Fibroblast of upper back skin (primary cell): ENCODE data around the gene DENND6A.
A peak's percentile ranks its signal among the peaks of the same experiment; 100 is the strongest.
"Not testable (repeated sequence)": the region's sequence is repeated elsewhere in the genome, so short reads cannot be mapped to it uniquely, and the experiment has no call there.

Experiments
- DNase-seq: peaks from one replicate; pipeline ENCODE4 v3.0.0-alpha.2; 2013

DENND6A gene, protein sequence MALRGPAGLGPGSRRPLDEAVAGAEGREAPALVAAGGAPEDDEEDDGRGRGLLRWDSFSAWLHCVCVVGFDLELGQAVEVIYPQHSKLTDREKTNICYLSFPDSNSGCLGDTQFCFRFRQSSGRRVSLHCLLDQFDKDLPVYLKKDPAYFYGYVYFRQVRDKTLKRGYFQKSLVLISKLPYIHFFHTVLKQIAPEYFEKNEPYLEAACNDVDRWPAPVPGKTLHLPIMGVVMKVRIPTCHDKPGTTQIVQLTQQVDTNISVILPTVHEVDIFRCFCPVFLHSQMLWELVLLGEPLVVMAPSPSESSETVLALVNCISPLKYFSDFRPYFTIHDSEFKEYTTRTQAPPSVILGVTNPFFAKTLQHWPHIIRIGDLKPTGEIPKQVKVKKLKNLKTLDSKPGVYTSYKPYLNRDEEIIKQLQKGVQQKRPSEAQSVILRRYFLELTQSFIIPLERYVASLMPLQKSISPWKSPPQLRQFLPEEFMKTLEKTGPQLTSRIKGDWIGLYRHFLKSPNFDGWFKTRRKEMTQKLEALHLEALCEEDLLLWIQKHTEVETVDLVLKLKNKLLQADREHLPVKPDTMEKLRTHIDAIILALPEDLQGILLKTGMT

DNA sequence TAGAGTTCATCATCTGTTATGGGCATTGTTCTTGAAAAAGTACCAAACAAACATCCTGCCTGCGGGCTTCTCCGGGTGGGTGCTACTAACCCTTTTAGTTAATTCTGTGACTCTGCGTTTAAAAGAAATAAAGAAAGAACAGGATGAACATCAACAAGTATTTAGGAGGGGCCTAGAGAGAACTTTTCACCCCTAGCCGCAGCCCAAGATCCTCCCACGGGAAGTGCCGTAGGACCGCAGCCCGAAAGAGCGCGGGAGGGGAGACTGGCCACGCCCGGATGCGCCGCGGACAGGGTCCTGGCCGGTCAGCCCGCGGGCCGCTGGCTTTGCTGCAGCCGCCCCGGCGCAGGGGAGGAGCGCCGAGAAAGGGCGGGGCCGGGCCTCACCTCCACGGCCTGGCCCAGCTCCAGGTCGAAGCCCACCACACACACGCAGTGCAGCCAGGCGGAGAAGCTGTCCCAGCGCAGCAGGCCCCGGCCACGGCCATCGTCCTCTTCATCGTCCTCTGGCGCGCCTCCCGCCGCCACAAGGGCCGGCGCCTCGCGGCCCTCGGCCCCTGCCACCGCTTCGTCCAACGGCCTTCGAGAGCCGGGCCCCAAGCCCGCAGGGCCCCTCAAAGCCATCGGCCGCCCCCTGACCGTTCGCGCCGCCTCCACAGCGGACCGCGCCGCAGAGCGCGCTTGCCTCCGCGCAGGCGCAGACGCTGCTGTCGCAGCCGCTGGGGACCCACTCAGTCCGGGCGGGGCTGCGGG lies at the start of gene DENND6A:
DENND6A (minus strand) TSS at position 682 of the 752 bp plus-strand sequence; CDS start at position 623, 59 bp downstream.
- peak; percentile 92 for DNase-seq

DNA sequence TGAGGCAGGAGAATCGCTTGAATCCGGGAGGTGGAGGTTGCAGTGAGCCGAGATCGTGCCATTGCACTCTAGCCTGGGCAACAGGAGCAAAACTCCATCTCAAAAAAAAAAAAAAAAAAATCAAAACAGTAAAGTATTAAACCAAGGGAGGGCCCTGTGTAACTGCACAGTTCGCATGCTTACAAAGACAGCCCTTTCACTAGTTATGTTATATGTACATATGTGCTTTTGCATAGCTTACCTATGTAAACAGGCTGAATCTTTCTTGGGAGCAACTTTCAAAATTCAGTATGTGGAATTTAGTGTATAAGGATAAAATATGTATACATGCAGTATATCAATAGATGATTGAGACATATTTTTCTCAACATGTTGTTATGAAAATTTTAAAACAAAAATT lies 47.1 kb upstream of the DENND6A start:
- DNase-seq = no peak

DNA sequence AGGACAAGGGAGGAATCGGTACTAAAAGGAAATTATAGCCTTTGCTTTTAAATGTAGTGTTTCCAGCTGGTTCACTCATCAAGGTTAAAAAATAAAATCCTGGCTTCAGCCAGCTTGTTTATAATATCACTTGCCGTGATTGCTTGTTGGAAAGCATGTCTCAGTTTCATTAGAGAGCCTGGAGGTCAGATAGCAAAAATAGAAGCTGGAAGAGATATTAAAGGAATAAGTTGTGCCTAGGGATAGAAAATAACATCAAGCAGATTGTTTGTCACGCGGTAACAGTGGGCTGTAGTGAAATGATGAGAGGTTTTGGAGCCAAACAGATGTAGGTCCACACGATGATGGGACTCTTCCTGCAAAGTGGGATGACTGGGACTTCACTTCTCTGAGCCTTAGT lies 45.5 kb upstream of the DENND6A start:
- DNase-seq = no peak

DNA sequence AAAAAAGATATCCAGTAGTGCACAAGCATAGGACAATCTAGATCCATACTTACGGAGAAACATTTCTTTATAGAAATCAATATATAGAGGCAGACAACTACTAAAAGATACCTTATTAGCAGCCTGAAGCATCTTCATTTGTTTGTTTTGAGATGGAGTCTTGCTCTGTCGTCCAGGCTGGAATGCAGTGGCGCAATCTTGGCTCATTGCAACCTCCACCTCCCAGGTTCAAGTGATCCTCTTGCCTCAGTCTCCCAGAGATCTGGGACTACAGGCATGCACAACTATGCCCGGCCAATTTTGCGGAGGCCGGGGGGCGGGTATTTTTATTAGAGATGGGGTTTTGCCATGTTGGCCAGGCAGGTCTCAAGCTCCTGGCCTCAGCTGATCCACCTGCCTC lies 45.0 kb upstream of the DENND6A start:
- no peak for DNase-seq

DNA sequence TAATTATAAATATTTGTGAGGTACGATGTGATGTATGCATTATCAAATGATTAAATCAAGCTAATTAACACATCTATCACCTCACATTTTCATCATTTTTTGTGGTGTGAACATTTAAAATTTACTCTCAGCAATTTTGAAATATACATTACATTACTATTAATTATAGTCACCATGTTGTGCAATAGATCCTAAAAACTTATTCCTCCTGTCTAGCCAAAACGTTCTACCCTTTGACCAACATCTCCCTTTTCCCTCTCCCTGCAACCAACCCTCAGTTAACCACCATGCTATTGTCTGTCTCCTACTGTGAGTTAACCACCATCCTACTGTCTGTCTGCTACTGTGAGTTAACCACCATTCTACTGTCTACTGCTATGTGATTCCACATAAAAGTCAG lies 42.5 kb upstream of the DENND6A start:
- no peak for DNase-seq

DNA sequence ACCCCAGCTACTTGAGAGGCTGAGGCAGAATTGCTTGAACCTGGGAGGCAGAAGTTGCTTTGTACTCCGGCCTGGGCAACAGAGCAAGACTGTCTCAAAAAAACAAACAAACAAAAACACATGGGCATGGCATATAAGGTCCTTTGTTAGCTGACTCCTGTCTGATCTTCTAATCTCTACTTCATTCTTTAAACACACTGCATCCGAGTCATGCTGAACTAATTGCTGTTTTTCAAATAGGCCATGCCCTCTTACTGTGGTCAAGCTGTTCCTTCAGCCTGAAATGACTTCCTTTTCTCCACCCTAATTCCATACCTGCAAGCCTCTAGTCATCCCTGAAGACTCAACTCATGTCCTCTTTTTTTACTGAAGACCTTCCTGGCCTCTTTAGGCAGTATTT lies 40.9 kb upstream of the DENND6A start:
- no peak for DNase-seq

DNA sequence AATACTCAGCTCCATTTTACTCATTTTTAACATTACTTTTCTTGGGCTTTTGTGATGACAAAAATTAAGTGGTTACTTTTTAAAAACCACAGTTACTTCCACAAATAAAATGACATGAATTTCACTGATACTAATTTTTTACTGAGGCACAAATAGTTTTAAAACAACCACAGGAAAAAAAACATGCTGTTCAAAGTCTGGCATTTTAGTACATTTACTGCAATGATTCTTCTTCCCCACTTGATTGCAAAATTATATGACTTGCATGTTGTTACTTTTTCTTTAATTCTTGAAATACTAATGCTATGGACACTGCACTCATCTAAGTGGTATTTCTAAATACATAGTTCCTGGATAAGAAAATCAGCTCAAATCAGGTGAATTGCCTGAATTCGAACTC lies 38.4 kb upstream of the DENND6A start:
- DNase-seq = peak; percentile 5

DNA sequence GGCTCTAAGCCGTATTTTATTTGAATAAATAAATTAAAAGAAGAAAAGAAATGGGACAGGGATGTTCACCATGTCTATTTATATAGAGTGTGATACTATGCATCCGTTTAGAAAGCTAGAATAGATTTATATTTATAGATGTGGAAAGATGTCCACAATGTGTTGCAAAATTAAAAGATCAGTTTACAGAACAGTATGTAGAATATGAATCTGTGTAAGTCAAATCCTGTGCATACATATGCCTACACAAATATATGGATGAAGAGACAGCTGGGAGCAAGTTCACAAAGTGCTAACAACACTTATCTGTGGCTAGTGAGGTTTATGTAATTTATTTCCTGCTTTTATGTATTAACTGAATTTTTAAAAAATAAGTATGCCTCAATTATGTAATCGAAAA lies 37.8 kb upstream of the DENND6A start:
- DNase-seq = no peak

DNA sequence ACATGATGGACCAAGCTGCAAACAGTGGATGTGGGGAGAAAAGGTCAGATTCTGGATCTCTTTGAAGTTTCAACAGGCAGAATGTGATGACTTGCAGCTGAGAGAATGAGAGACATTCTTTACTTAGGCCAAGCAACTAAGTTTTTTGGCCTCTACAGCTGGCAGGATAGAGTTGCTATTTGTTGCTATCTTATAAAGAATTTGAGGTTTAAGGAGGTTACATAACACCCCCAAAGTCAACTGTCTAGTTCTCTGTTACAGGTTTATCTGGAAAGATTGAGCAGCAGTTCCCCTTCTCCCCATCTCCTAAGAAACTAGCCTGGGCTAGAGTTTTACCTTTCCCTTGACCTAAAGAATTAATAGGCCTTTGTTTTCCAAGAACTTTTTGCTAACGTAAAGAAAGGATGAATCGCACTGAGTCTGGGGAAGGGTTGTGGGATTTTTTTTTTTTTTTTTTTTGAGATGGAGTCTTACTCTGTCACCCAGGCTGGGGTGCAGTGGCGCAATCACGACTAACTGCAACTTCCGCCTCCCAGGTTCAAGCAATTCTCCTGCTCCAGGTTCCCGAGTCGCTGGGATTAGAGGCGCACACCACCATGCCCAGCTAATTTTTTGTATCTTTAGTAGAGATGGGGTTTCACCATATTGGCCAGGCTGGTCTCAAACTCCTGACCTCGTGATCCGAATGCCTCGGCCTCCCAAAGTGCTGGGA lies 36.6 kb upstream of the DENND6A start:
- DNase-seq = peak; percentile 19

DNA sequence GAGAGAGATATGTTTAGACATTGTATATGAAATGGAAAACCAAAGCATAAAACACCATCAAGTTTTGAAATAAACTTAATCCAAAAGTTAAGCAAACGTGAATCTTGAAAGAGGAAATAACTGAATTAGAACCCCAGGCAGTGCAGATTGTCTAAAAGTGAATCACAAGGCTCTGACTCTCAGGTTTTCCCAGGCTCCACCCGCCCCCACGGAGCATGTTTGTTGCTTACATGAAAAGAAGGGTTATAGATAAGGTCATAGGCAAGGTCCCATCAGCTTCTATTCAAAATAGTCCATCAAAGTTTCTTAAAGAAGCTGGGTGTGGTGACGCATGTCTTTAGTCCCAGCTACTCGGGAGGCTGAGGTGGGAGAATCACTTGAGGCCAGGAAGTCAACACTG lies 34.2 kb upstream of the DENND6A start:
- DNase-seq = no peak

DNA sequence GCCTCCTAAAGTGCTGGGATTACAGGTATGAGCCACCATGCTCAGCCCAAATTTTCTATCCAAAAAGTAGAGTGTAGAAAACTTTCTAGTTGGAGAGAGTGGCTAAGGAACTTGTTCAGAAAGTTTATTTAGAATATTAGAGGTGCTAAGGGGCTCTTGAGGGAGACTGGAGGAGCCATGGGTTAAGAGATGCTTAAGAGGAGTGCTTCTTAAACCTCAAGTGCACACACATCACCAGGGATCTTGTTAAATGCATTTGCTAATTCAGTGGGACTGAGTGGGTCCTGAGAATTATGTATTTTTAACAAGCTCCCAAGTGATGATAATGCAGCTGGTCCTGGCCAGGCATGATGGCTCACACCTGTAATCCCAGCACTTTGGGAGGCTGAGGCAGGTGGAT lies 33.5 kb upstream of the DENND6A start:
- DNase-seq = no peak

DNA sequence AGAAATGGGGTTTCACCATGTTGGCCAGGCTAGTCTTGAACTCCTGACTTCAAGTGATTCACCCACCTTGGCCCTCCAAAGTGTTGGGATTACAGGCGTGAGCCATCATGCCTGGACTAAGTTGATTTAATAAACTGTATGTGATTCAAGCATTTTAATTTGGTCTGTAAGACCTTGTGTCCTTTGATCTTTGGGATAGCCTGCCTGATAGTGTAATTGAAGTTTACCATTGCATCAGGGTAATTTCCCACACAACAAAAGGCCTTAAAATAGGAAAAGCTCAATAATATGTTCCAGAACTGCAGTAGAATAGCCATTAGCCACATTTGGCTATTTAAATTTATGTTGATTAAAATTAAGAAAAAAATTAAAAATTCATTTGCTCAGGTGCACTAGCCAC lies 25.2 kb upstream of the DENND6A start:
- DNase-seq = no peak

DNA sequence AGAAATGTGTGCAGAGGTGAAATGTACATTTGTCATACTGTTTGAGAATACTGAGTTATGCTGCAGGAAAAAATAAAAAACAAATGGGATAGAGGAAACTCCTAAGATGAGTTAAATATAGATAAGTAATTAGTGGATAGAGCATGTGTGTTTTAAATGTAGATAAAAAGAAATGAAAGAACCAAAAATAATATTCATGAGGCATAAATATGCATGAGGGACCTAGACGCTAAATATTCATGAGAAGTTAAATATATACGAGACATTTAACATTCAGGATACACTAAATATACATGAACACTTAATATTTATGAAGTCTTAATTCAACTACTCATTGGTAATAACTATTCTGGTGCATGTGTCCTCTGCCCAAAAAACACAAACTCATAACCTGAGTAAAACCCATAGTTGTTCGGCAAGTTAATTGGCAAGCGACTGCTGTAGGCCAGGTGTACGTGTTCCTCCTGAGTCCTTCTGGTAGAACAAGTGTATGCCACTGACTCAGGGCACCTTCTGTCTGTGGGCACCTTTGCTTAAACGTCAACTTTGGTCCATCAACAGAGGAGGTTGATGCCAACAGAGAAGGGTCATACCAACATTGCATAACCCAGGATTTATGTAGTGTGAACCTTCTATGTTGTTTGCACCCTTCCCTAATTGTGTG lies 24.5 kb upstream of the DENND6A start:
- DNase-seq = no peak

DNA sequence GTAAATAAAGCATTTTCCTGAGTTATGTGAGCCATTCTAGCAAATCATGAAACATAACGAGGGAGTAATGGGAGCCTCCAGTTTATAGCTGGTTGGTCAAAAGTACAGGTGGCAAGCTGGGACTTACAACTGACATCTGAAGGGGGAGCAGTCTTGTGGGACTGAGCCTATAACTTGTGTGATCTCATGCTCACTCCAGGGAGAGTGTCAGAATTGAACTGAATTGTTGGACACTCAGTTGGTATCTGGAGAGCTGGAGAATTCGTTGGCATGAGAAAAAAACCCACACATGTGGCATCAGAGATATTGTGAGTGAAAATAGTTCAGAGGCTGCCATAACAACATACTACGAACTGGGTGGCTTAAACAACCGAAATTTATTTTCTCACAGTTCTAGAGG lies 22.8 kb upstream of the DENND6A start:
- no peak for DNase-seq

DNA sequence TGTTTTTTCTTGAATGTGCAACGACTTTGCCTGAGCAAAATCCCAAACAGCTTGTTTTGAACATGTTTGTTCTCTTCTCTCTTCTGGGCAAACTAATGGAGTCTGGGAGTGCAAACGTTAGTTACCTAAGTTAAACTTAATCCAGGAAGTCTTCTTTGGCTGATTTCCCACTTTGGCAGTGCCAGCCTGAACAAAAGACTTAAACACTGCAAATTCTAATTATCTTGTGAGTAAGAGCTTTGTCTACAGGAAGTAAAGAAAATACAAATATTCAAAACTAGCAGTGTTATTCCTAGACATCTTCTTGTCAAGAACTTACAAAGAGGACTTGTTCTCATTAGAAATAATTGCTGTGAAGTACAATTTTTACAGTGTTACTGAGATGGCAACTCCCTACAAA lies 16.7 kb upstream of the DENND6A start:
- no peak for DNase-seq

DNA sequence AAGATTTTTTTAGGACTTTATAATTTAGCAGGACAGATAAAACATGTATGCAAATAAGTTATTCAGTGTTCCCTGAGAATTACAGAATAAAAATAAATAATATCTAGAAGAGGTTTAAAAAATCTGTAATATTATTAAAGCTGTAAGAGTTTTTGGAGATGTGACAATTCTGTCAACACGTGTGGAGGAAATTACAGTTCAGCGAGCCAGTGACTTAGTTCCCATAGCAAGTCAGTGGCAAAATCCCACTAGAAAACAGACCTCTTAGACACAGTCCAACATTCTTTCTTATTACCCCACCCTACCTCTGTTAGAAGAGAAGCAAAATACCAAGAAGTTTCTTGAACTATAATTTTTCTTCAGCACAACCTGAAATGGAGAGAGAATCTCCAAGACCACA lies 16.2 kb upstream of the DENND6A start:
- no peak for DNase-seq

DNA sequence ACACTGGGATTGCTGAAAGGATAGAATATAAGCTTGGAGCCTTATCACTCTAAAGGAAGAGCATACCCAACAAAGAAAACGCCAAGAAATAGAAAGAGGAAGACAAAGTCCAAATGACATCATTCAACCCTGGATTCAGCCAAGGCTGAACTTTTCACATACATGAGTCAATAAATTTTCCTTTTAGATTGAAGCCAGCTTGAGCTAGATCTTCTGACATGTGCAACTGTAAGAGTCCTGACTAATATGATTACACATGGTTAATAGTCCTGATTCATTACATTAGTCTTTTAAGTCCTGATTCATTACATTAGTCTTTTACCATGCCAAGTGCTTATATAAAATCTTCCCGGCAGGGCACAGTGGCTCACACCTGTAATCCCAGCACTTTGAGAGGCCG lies 13.6 kb upstream of the DENND6A start:
- DNase-seq = peak; percentile 86

DNA sequence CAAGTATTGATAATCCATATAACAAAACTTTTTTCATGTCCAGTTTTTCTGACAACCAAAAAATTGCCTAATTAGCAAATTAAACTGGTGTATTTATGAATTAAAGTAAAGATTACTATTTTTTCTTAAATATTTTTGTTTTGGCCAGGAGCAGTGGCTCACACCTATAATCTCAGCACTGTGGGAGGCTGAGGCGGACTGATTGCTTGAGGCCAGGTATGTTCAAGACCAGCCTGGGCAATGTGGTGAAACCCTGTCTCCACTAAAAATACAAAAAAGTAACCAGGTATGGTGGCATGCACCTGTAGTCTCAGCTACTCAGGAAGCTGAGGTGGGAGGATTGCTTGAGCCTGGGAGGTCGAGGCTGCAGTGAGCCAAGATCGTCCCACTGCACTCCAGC lies 12.5 kb upstream of the DENND6A start:
- DNase-seq = not testable (repeated sequence)

DNA sequence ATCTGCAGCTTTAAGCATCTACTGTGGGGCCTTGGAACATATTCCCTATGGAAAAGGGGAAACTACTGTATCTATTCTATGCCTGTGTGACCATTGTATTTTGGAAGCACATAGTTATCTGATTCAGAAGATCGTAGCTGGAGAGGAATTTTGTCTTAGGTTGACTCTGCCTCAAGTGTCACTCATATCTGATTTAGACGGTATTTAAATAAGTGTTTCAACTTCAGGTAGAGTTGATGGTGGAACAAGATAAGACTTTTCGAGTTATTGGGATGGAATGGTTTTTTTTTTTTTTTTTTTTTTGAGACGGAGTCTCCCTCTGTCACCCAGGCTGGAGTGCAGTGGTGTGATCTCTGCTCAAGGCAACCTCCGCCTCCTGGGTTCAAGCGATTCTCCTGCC lies 8.9 kb upstream of the DENND6A start:
- no peak for DNase-seq

DNA sequence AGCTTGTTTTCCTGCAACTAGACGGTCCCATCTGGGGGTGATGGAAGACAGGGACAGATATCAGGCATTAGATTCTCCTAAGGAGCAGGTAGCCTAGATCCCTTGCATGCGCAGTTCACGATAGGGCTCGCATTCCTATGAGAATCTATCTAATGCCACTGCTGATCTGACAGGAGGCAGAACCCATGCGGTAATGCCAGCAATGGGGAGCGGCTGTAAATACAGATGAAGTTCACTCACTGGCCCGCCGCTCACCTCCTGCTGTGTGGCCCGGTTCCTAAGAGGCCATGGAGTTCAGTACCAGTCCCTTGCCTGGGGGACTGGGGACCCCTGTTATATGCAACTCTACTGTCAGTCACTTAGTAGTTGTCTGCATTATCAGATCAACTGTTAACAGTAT lies 7.9 kb upstream of the DENND6A start:
- no peak for DNase-seq

DNA sequence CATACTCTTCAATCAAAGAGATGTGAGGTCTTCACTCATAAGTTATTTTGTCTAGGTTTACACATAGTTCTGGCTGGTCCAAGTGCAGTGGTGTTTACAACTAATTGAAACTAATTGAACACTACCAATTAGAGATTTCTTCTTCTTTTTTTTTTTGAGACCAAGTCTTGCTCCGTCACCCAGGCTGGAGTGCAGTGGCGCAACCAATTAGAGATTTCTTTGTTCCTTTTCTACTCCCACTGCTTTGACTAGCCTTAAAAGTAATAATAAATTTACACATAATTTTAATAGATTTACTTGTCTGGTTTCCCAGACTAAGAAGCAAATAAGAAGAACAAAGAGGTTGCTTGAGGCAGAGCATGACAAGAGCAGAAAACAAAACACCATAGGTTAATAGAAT lies 6.7 kb upstream of the DENND6A start:
- no peak for DNase-seq

DNA sequence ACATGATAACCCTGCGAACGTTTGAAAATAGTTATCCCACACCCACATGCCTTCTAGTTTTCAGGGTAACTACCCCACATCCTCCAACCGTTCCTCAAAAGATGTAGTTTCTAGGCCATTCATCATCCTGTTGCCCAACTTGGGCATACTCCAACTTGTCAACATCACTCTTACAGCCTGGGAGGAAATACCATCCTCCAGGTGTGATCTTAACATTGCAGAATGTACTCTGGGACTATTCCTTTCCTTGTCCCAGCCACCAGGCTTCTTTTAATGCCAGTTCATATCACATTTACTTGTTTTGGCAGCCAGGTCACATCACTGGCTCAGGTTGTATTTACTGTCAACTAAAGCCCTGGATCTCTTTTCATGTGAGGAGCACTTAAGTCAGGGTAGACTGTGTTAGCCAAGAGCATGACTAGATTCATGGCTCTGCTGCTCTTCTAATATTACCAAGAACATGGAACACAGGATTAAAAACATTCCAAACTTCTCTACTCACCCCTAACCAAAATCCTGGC lies 4.0 kb upstream of the DENND6A start:
- DNase-seq = peak; percentile 55

DNA sequence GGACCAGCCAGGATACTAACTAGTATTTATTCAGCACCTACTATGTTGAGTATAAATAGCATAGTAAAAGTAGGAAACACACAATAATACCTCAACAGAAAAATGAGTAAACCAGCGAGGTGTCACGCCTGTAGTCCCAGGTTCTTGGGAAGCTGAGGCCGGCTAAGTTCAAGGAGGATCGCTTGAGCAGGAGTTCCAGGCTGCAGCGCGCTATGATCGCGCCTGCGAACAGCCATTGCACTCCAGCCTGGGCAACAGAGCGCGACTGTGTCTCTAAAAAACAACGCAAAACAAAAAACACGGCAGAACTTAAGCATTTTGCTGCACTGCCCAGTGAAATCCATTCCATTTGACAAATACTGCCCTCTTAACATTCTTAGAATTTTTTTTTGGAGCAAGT lies 1.3 kb upstream of the DENND6A start:
- no peak for DNase-seq
